Fibroblast of mammary gland (primary cell): ENCODE results near the gene ZNF19.

Source experiments
- DNase-seq: peaks from one replicate; pipeline ENCODE4 v3.0.0-alpha.2; 2010; ENCODE audit warnings: low read depth
- H3K4me3 ChIP-seq: 2 replicates; pipeline ENCODE4 v1.5.1; 2011; ENCODE audit warnings: low read depth, mild to moderate bottlenecking, low read length, moderate library complexity; ENCODE audit not compliant: control insufficient read depth
- TF ChIP-seq, protein P1 (sequence below): conservative IDR thresholded peaks from 2 replicates; pipeline ENCODE4 v1.5.1; 2011; ENCODE audit warnings: low read depth, low read length, inconsistent platforms; ENCODE audit not compliant: control insufficient read depth, insufficient read depth

Gene ZNF19

GRCh38 chr16:71467810-71468209, 21.3 kb downstream of the ZNF19 start:
- H3K4me3 ChIP-seq, result no peak overlapping the region
- TF ChIP-seq, protein P1, sequence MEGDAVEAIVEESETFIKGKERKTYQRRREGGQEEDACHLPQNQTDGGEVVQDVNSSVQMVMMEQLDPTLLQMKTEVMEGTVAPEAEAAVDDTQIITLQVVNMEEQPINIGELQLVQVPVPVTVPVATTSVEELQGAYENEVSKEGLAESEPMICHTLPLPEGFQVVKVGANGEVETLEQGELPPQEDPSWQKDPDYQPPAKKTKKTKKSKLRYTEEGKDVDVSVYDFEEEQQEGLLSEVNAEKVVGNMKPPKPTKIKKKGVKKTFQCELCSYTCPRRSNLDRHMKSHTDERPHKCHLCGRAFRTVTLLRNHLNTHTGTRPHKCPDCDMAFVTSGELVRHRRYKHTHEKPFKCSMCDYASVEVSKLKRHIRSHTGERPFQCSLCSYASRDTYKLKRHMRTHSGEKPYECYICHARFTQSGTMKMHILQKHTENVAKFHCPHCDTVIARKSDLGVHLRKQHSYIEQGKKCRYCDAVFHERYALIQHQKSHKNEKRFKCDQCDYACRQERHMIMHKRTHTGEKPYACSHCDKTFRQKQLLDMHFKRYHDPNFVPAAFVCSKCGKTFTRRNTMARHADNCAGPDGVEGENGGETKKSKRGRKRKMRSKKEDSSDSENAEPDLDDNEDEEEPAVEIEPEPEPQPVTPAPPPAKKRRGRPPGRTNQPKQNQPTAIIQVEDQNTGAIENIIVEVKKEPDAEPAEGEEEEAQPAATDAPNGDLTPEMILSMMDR, result no peak
- DNase-seq, result no peak

- TF ChIP-seq, protein P1, result no peak
- no peak for DNase-seq
- no peak overlapping the region for H3K4me3 ChIP-seq
Observed at GRCh38 chr16:71464231-71464630, 24.9 kb downstream of the ZNF19 start.

DNA sequence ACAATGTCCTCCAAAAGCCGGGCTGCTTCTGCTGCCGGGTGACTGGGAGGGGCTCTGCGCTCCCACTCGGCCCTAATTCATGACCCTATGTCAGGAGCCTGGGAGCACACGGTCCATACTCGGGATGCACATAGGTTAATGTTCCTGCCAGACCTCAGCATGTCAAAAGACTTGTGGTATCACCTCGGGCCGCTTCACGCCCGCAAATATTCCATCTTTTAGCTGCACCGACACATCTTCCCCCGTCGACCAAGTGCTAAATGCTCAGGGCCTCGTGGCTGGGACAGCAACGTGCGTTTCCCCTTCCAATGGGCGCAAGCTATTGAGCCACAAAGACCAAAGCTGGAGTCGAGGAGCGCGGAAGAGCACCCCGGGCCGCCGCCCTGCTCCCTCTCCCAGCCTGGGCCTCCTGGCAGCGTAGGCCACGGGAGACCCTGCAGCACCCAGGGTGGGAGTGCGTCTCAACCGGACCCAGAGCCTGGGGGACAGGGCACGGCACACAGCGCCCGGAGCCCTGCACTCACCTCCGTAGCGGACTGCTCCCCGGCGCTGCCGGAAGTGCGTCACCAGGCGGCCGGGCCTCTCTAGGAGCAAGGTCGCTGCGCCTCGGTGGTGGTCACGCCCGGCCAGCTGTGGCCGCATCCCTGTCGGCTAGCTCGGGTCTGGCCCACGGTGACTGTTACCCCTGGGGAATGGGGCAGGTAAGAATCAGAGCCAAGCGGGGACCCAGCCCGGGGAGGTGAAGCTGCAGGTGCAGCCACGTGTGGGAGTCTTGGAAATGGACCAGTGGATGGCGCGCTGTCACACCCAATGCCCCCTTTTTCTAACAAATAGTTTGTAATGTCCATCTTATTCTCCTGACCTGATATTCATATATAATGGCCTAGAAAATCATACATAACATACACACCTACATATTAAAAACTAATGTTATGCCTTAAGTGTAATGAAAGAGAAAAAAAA, 27.2 kb downstream of the ZNF19 start, which contains the start of gene ZNF23:
Gene ZNF23, minus strand, starts transcription at position 562 of the 963 bp plus-strand sequence. CDS start 5,451 bp downstream, outside the sequence.
- H3K4me3 ChIP-seq, result peak within 1 kb of the TSS; percentile 97
- DNase-seq, result peak; percentile 74
- TF ChIP-seq, protein P1, result no peak

DNA sequence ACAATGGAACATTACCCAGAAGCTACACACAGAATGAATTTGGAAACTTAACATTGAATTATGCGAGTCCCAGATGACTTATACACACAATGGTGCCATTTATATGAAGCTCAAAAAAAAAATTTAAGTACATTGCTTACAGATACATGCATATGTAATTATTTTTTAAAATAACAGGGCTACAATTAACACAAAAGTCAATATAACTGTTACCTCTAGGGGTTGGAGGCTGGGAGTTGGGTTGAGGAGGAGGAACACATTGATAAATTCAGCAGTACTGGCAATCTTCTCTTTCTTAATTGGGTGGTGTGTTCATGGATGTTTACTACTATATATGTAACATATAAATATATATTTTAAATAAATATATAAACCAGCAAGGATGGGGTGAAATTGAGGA, 28.2 kb downstream of the ZNF19 start:
- peak overlapping the region; percentile 97 for H3K4me3 ChIP-seq
- TF ChIP-seq, protein P1, result no peak
- no peak for DNase-seq

DNA sequence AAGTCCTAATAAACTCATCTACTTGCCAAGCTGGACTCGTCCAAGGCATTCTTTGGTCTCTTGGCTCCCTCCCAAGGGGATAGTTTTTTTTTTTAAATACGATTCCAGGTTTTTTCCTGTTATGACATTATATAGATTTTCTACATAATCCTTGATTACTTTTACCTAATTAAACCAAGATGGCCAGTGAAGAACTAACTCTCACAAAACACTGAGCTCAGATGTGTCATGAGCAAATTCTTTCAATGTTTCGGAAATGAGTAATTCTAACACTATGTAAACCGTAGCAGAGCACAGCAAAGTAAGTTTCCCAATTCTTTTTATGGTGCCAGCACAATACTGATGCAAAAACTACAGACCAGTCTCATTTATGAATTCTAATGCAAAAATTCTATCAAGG, 28.9 kb downstream of the ZNF19 start:
- DNase-seq, result peak; percentile 85
- no peak overlapping the region for H3K4me3 ChIP-seq
- TF ChIP-seq, protein P1, result no peak

- no peak for DNase-seq
- TF ChIP-seq, protein P1, result no peak
- H3K4me3 ChIP-seq, result no peak overlapping the region
Observed at GRCh38 chr16:71459510-71459909, 29.6 kb downstream of the ZNF19 start.
